Measurements from ENCODE around the gene LRMDA. TPM values are rescaled to one million over a fixed set of nuclear protein-coding genes. Genes with fewer than 3 reads are reported as not detected.

The LRMDA gene
- polyA plus RNA-seq, 1 donor (not counting 4 experiments of a cell fraction or from before 2014, with no cell fraction given): not detected

GRCh38 chr10:76049581-76050290, 618.3 kb downstream of the LRMDA start:
- DNase-seq (ENCODE audit: low read depth, low spot score) (no peak), FAIRE-seq (no peak)

GRCh38 chr10:76050291-76050625, 618.8 kb downstream of the LRMDA start:
- Histone ChIP-seq H3K9me1 (ENCODE audit: control insufficient read depth, extremely low read depth, insufficient read depth, low read length) (no peaks in the 10 kb centered on the region), H3K79me2 (ENCODE audit: control insufficient read depth, insufficient read depth, low read length) (no peaks in the 10 kb centered on the region), H3K9me3 (ENCODE audit: control insufficient read depth, low read depth, low read length) (no peaks in the 10 kb centered on the region), H4K20me1 (ENCODE audit: control insufficient read depth, extremely low read depth, insufficient read depth, low read length) (no peaks in the 10 kb centered on the region), H2AFZ (ENCODE audit: control insufficient read depth, low read length) (no peak overlapping the region), H3K27me3 (ENCODE audit: control insufficient read depth, extremely low read depth, insufficient read depth, low read length) (peaks cover 5% of the 10 kb centered on the region), H3K4me1 (ENCODE audit: control insufficient read depth, extremely low read depth, insufficient read depth, low read length) (no peaks in the 10 kb centered on the region), H3K9ac (ENCODE audit: control insufficient read depth, extremely low read depth, insufficient read depth, low read length) (no peak overlapping the region), H3K4me2 (ENCODE audit: control insufficient read depth, extremely low read depth, insufficient read depth, low read depth, low read length) (no peak overlapping the region), H3K36me3 (ENCODE audit: control insufficient read depth in 2 of 2, extremely low read depth in 1 of 2, insufficient read depth in 2 of 2, low read length in 2 of 2) (no peaks in the 10 kb centered on the region), H3K4me3 (ENCODE audit: control insufficient read depth in 2 of 3, extremely low read depth in 1 of 3, insufficient read depth in 2 of 3, low read depth in 1 of 3, low read length in 3 of 3) (no peak overlapping the region), H3K27ac (ENCODE audit: control insufficient read depth, insufficient read depth, low read length) (no peak overlapping the region)
- FAIRE-seq (no peak), DNase-seq (ENCODE audit: low read depth, low spot score) (no peak)
- dilution Hi-C loops (cut with MboI; ENCODE audit: extremely low pct_ligation_motif_present, low sequenced_read_pairs): no loop called here
- TF ChIP-seq CTCF (optimal IDR thresholded peaks at IDR 0.05 in 1 of 3, IDR thresholded peaks at IDR 0.05 in 1 of 3, conservative IDR thresholded peaks at IDR 0.05 in 1 of 3; ENCODE audit: extremely low read depth in 1 of 3, insufficient read depth in 2 of 3, low read length in 3 of 3) (no peak), EZH2 (IDR thresholded peaks at IDR 0.05; ENCODE audit: low read length) (no peak)

More at GRCh38 chr10:76049581-76050290, 618.3 kb downstream of the LRMDA start:
- Histone ChIP-seq H2AFZ (ENCODE audit: control insufficient read depth, low read length) (no peak overlapping the region), H3K27ac (ENCODE audit: control insufficient read depth, insufficient read depth, low read length) (no peak overlapping the region), H3K4me1 (ENCODE audit: control insufficient read depth, extremely low read depth, insufficient read depth, low read length) (no peaks in the 10 kb centered on the region), H3K9me1 (ENCODE audit: control insufficient read depth, extremely low read depth, insufficient read depth, low read length) (no peaks in the 10 kb centered on the region), H3K27me3 (ENCODE audit: control insufficient read depth, extremely low read depth, insufficient read depth, low read length) (peaks cover 5% of the 10 kb centered on the region), H3K9ac (ENCODE audit: control insufficient read depth, extremely low read depth, insufficient read depth, low read length) (no peak overlapping the region), H3K79me2 (ENCODE audit: control insufficient read depth, insufficient read depth, low read length) (no peaks in the 10 kb centered on the region), H3K9me3 (ENCODE audit: control insufficient read depth, low read depth, low read length) (no peaks in the 10 kb centered on the region), H3K4me2 (ENCODE audit: control insufficient read depth, extremely low read depth, insufficient read depth, low read depth, low read length) (no peak overlapping the region), H4K20me1 (ENCODE audit: control insufficient read depth, extremely low read depth, insufficient read depth, low read length) (no peaks in the 10 kb centered on the region), H3K36me3 (ENCODE audit: control insufficient read depth in 2 of 2, extremely low read depth in 1 of 2, insufficient read depth in 2 of 2, low read length in 2 of 2) (no peaks in the 10 kb centered on the region), H3K4me3 (ENCODE audit: control insufficient read depth in 2 of 3, extremely low read depth in 1 of 3, insufficient read depth in 2 of 3, low read depth in 1 of 3, low read length in 3 of 3) (no peak overlapping the region)
- dilution Hi-C loops (cut with MboI; ENCODE audit: extremely low pct_ligation_motif_present, low sequenced_read_pairs): no loop called here
- TF ChIP-seq EZH2 (IDR thresholded peaks at IDR 0.05; ENCODE audit: low read length): no peak
- no peak for TF ChIP-seq CTCF (optimal IDR thresholded peaks at IDR 0.05 in 1 of 3, IDR thresholded peaks at IDR 0.05 in 1 of 3, conservative IDR thresholded peaks at IDR 0.05 in 1 of 3; ENCODE audit: extremely low read depth in 1 of 3, insufficient read depth in 2 of 3, low read length in 3 of 3)

All from keratinocyte (primary cell).